ENCODE results near the gene CACNA1G. TPM values are rescaled to one million over a fixed set of nuclear protein-coding genes. Genes with fewer than 3 reads are reported as not detected.

The CACNA1G gene
- total RNA-seq, 1 experiment from 2014 or later: 0.04 TPM

DNA sequence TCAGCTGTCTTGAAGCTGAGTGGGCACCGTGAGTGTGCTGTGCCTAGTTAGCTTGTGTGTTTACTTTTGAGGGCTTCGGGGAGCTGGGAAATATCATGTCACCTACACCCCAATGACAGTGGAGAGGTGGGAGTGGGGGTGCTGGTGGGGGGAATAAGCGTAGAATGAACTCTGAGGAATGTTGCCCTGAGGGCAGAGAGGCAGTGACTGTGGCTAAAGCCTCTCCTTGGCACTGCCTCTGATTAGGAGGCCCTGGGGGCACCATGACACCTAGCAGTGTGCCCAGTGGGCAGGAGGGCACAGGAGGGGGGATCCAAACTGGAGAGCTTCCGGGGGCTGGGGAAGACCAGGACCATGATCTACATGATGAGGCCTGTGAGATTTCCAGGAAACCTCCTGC, 24.8 kb downstream of the CACNA1G start:
- Histone ChIP-seq H3K4me2 (ENCODE audit: low read length) (no peak overlapping the region), H3K9ac (ENCODE audit: low read length) (no peak overlapping the region), H2AFZ (ENCODE audit: low read length) (no peak overlapping the region), H3K79me2 (ENCODE audit: low read length) (no peaks in the 10 kb centered on the region), H3K4me1 (ENCODE audit: insufficient read depth, low read length) (no peaks in the 10 kb centered on the region), H3K9me2 (replicated peaks; ENCODE audit: low read length) (no peaks in the 10 kb centered on the region), H3K36me3 (ENCODE audit: low read depth, low read length) (no peaks in the 10 kb centered on the region), H4K20me1 (ENCODE audit: low read length) (no peaks in the 10 kb centered on the region), H3K9me3 (ENCODE audit: low read length) (no peaks in the 10 kb centered on the region), H3K27me3 (ENCODE audit: low read length) (no peaks in the 10 kb centered on the region; the same call in 1 of the 2 replicates), H3K4me3 (ENCODE audit: low read length) (no peak overlapping the region), H3F3A (ENCODE audit: low read length, unreplicated experiment) (no peaks in the 10 kb centered on the region), H3K27ac (ENCODE audit: low read length) (no peak overlapping the region)
- DNase-seq (no peak), ATAC-seq (no peak)
- no TSS peak for BruUV-seq (replicated peaks)
- ChIA-PET POLR2A (ENCODE audit: unreplicated experiment) (no interaction called here), CTCF (interaction anchor here (0.5 kb wide), 1 partner anchor 74 kb away, joined by 3 read pairs; no protein-coding TSS in a partner anchor)
- TF ChIP-seq CTCF (conservative IDR thresholded peaks at IDR 0.05; ENCODE audit: low read depth, low read length) (no peak), EZH2 (IDR thresholded peaks at IDR 0.05; ENCODE audit: low read length, unreplicated experiment) (no peak), EZH2phosphoT487 (IDR thresholded peaks at IDR 0.05; ENCODE audit: borderline replicate concordance, low read length) (no peak)
- intact Hi-C loops (cut with micrococcal nuclease): no loop called here

DNA sequence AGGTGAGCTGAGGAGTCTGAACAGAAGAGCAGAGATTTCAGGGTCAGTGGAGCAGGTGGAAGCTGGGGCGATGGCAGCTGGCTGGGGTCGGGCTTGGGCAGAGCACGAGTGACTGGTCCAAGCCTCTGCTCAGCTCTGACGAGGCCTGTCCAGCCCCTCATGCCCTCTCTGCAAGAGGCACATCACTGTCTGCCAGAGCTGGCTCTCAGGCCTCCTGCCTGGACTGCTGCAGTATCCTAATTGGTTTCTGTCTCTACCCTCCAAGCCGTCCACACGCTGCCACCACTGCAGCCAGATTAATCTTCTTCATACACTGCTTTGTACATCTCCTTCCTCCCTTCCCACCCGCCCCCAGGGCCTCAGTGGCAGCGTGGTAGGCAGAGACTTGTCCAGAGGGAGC, 25.4 kb downstream of the CACNA1G start:
- Histone ChIP-seq H3K9me3 (ENCODE audit: low read length) (no peaks in the 10 kb centered on the region), H3K27ac (ENCODE audit: low read length) (no peak overlapping the region), H3K4me3 (ENCODE audit: low read length) (no peak overlapping the region), H4K20me1 (ENCODE audit: low read length) (no peaks in the 10 kb centered on the region), H3K9me2 (replicated peaks; ENCODE audit: low read length) (no peaks in the 10 kb centered on the region), H3K9ac (ENCODE audit: low read length) (no peak overlapping the region), H3K79me2 (ENCODE audit: low read length) (no peaks in the 10 kb centered on the region), H3K27me3 (ENCODE audit: low read length) (no peaks in the 10 kb centered on the region; the same call in 1 of the 2 replicates), H3K4me2 (ENCODE audit: low read length) (no peak overlapping the region), H3F3A (ENCODE audit: low read length, unreplicated experiment) (no peaks in the 10 kb centered on the region), H2AFZ (ENCODE audit: low read length) (no peak overlapping the region), H3K36me3 (ENCODE audit: low read depth, low read length) (no peaks in the 10 kb centered on the region), H3K4me1 (ENCODE audit: insufficient read depth, low read length) (no peaks in the 10 kb centered on the region)
- DNase-seq (no peak), ATAC-seq (no peak)
- BruUV-seq (replicated peaks): no TSS peak
- CTCF ChIA-PET: interaction anchor here (0.5 kb wide), 1 partner anchor 74 kb away, joined by 3 read pairs; no protein-coding TSS in a partner anchor
- POLR2A ChIA-PET (ENCODE audit: unreplicated experiment): no interaction called here
- TF ChIP-seq EZH2 (IDR thresholded peaks at IDR 0.05; ENCODE audit: low read length, unreplicated experiment) (no peak), EZH2phosphoT487 (IDR thresholded peaks at IDR 0.05; ENCODE audit: borderline replicate concordance, low read length) (no peak), CTCF (conservative IDR thresholded peaks at IDR 0.05; ENCODE audit: low read depth, low read length) (no peak)
- intact Hi-C loops (cut with micrococcal nuclease): no loop called here

- H3K9me3 ChIP-seq (ENCODE audit: low read length): no peaks in the 10 kb centered on the region
- no peak overlapping the region for H3K4me3 ChIP-seq (ENCODE audit: low read length)
- intact Hi-C loops (cut with micrococcal nuclease): no loop called here
- no peak overlapping the region for H3K4me2 ChIP-seq (ENCODE audit: low read length)
- H2AFZ ChIP-seq (ENCODE audit: low read length): no peak overlapping the region
- H4K20me1 ChIP-seq (ENCODE audit: low read length): no peaks in the 10 kb centered on the region
- DNase-seq (no peak), ATAC-seq (no peak)
- no peaks in the 10 kb centered on the region for H3F3A ChIP-seq (ENCODE audit: low read length, unreplicated experiment)
- no peaks in the 10 kb centered on the region for H3K36me3 ChIP-seq (ENCODE audit: low read depth, low read length)
- H3K27me3 ChIP-seq (ENCODE audit: low read length): no peaks in the 10 kb centered on the region; the same call in 1 of the 2 replicates
- no TSS peak for BruUV-seq (replicated peaks)
- no peaks in the 10 kb centered on the region for H3K9me2 ChIP-seq (replicated peaks; ENCODE audit: low read length)
- H3K9ac ChIP-seq (ENCODE audit: low read length): no peak overlapping the region
- no peak overlapping the region for H3K27ac ChIP-seq (ENCODE audit: low read length)
- H3K79me2 ChIP-seq (ENCODE audit: low read length): no peaks in the 10 kb centered on the region
- TF ChIP-seq EZH2 (IDR thresholded peaks at IDR 0.05; ENCODE audit: low read length, unreplicated experiment) (no peak), EZH2phosphoT487 (IDR thresholded peaks at IDR 0.05; ENCODE audit: borderline replicate concordance, low read length) (no peak), CTCF (conservative IDR thresholded peaks at IDR 0.05; ENCODE audit: low read depth, low read length) (no peak)
- ChIA-PET CTCF (no interaction called here), POLR2A (ENCODE audit: unreplicated experiment) (no interaction called here)
- no peaks in the 10 kb centered on the region for H3K4me1 ChIP-seq (ENCODE audit: insufficient read depth, low read length)
Measured at GRCh38 chr17:50586421-50587247, 26.1 kb downstream of the CACNA1G start.

All from PC-3 (cell line).